NCI-H774 (cell line): ENCODE measurements around the gene RPS6KA2.
"Not testable (repeated sequence)": the region's sequence is repeated elsewhere in the genome, so short reads cannot be mapped to it uniquely, and the experiment has no call there.

ENCODE experiments used
- DNase-seq: peaks from one replicate; lab custom pipeline; 2025; lab: John Stamatoyannopoulos, UW

Gene RPS6KA2

GRCh38 chr6:166366921-166367320 is 260.1 kb downstream of the RPS6KA2 start:
- no peak for DNase-seq

GRCh38 chr6:166365806-166366205 is 261.2 kb downstream of the RPS6KA2 start:
- DNase-seq: no peak

GRCh38 chr6:166365221-166365620 is 261.8 kb downstream of the RPS6KA2 start:
- no peak for DNase-seq

DNA sequence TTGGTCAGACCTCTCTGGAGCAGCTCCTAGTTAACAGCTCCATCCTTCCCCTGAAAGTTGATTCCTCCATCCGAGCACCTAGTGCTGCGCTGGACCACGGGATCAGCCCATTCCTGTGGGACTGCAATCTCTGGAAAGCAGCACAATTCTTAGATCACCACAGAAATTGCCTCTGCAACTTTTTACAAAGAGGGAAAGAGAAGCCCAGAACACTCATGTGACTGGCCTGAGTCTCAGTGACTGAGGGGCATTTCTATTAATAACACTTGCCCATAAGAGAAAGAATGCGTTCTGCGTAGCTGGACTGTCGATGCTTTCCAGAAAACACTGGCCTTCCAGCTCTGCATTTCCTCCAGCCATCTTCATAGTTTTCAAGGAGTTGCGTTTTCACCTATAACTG is 262.6 kb downstream of the RPS6KA2 start:
- no peak for DNase-seq

DNA sequence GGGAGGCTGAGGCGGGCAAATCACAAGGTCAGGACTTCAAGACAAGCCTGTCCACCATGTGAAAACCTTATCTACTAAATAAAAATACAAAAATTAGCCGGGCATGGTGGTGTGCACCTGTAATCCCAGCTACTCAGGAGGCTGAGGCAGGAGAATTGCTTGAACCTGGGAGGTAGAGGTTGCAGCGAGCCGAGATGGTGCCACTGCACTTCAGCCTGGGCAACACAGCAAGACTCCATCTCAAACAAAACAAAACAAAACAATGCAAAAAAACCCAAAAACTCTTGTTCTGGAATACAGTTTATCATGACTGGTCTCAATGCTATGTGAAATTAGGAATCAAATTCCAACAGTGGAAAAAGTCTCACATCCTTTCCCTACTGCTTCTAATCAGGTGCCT is 264.6 kb downstream of the RPS6KA2 start:
- DNase-seq: not testable (repeated sequence)

DNA sequence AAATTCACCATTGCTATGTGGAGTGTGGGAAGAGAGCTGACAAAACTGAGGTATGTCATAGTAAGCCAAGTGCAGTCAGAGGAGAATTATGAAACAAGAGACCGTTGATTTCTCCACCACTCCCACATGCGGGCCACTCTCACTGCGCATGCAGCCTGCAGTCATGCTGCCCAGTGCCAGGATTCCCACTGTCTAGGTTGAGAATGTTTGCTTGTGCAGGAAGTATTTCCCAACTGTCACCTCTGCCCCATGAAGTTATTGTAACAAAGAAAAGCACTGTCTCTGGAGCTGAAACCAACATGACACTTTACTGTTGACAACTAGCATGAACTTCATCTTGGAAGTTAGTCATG is 266.0 kb downstream of the RPS6KA2 start:
- DNase-seq: no peak

- DNase-seq: no peak
Observed at GRCh38 chr6:166360243-166361076, 266.6 kb downstream of the RPS6KA2 start.
